ENCODE data around the gene ARID1B.

The ARID1B gene

DNA sequence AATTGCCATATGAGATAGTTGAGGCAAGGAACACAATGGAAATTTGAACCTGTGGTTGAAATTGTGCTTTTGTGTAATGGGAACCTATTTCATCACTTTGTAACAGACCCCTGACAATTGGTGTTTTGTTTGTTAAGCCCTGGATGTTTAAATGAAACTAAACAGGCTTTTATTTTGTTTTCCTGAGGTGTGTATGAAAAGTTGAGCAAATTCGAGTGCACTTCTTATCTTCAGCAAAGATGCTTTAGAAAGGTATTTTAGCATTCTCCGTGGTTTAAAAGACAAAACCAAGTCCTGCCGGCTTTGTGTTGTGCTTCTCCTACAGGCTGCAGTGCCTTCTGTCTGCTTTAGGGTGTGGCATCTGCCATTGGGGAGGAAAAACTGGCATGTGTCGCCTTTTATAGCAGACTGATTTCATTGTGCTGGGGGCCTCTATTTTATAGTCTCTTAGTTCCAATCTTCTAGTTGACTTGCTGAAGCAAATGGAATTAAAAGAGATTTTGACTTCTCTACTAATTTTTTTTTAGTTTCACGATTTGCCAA is 2.2 kb upstream of the ARID1B start:
- no peak for DNase-seq

DNA sequence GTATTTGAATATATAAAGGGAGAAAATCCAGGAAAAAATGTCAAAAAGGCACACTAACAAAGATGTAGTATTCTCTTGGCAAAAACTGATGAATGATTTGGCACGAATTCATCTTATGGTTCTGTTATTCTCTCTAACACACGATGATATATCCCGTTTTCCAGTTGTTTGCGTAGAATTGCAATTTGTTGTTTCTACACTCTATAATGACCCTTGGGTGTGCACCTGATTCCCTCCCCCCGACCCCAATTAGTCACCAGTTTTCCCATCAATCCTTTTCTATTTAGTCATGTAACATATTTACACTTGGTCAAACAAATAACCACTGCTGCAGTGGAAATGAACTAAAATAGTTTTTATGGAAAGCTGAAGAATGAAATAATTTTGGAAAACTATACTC is 1.5 kb upstream of the ARID1B start:
- no peak for DNase-seq

DNA sequence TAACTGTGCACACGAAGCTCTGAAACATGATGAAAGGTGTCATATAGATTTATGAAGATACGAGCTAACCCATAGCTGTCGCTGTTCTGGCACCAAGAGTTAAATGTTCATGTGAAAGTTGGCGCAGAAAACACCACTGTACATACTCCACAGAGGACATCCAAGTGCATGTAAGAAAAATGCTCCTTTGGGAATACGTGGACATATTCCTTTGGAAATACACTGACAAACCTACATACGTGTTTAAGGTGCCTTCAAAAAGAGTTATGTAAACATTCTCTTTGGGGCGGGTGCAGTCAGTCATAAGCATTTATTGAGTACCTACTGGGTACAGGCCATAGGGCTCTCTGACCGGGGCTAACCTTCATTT is 723 bp upstream of the ARID1B start:
- DNase-seq = peak in 4 of 6 experiments; percentile 5 to 68 (median 48)

DNA sequence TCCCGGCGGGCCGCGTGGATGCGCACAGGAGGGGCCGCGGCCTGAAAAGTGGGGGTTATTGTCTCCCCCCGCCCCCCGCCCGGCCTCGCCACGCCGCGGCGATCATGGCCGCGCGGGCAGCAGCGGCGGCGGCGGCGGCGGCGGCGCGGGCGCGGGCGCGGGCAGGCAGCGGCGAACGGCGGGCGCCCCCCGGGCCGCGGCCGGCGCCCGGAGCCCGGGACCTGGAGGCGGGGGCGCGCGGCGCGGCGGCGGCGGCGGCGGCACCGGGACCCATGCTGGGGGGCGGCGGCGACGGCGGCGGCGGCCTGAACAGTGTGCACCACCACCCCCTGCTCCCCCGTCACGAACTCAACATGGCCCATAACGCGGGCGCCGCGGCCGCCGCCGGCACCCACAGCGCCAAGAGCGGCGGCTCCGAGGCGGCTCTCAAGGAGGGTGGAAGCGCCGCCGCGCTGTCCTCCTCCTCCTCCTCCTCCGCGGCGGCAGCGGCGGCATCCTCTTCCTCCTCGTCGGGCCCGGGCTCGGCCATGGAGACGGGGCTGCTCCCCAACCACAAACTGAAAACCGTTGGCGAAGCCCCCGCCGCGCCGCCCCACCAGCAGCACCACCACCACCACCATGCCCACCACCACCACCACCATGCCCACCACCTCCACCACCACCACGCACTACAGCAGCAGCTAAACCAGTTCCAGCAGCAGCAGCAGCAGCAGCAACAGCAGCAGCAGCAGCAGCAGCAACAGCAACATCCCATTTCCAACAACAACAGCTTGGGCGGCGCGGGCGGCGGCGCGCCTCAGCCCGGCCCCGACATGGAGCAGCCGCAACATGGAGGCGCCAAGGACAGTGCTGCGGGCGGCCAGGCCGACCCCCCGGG is 637 bp downstream of the ARID1B start:
- peak; percentile 56 to 90 (median 74) for DNase-seq

DNA sequence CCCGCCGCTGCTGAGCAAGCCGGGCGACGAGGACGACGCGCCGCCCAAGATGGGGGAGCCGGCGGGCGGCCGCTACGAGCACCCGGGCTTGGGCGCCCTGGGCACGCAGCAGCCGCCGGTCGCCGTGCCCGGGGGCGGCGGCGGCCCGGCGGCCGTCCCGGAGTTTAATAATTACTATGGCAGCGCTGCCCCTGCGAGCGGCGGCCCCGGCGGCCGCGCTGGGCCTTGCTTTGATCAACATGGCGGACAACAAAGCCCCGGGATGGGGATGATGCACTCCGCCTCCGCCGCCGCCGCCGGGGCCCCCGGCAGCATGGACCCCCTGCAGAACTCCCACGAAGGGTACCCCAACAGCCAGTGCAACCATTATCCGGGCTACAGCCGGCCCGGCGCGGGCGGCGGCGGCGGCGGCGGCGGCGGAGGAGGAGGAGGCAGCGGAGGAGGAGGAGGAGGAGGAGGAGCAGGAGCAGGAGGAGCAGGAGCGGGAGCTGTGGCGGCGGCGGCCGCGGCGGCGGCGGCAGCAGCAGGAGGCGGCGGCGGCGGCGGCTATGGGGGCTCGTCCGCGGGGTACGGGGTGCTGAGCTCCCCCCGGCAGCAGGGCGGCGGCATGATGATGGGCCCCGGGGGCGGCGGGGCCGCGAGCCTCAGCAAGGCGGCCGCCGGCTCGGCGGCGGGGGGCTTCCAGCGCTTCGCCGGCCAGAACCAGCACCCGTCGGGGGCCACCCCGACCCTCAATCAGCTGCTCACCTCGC is 1.5 kb downstream of the ARID1B start:
- DNase-seq = peak; percentile 33 to 73 (median 54)

DNA sequence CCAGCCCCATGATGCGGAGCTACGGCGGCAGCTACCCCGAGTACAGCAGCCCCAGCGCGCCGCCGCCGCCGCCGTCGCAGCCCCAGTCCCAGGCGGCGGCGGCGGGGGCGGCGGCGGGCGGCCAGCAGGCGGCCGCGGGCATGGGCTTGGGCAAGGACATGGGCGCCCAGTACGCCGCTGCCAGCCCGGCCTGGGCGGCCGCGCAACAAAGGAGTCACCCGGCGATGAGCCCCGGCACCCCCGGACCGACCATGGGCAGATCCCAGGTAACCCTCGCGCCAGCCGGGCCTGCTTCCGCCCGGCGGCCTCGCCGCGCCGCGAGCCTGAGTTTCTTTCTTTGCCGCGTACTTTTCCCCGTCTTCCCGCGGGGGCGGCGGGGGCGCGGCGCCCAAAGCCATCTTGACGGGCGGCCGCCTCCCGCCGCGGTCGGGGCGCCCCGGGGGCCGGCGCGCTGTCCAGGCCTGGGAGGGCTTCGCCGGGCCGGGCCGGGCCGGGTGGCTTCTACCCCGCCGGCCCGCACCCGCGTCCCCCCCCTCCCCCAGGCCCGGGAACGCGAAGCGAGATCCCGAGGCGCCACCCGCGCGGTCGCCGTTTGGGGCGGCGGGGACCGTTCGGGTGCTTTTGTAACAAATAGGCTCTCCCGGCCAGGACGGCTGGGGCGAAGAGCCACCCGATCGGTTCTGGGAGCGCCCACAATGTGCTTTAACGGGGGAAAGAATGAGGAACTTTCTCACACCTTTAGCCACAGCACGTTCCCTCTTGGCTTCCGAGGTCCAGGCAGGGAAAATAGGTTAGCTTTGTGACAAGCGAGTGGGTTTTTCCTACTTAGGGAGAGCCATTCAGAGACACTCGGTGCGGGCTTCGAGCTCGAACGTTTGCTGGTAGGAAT is 2.3 kb downstream of the ARID1B start:
- peak; percentile 25 to 65 (median 58) for DNase-seq

DNA sequence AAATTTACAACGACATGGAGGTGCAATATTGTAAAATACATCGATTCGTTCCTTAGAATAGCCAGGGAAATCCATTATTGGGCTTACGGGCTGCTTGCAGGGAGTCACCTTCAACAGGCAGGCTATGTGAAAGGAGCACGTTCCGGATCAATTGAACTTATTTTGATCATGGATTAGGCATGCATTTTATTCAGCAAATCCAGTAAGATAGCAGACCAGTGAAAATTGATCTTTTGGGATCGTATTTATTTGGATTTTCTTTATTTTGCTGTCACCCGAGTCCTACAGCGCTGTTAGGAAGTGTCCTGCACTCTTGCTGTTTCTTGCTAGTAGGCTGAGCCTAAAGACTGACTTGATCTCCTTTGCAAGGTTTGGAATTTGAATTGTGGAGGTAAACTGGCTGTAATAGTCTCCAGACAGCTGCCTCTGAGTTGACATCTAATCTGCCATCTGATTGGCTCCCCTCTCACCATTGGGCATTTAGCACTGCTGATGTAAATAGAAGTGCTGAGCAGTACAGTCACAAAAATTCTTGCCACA is 3.0 kb downstream of the ARID1B start:
- peak in 5 of 6 experiments; percentile 29 to 65 (median 58) for DNase-seq

DNA sequence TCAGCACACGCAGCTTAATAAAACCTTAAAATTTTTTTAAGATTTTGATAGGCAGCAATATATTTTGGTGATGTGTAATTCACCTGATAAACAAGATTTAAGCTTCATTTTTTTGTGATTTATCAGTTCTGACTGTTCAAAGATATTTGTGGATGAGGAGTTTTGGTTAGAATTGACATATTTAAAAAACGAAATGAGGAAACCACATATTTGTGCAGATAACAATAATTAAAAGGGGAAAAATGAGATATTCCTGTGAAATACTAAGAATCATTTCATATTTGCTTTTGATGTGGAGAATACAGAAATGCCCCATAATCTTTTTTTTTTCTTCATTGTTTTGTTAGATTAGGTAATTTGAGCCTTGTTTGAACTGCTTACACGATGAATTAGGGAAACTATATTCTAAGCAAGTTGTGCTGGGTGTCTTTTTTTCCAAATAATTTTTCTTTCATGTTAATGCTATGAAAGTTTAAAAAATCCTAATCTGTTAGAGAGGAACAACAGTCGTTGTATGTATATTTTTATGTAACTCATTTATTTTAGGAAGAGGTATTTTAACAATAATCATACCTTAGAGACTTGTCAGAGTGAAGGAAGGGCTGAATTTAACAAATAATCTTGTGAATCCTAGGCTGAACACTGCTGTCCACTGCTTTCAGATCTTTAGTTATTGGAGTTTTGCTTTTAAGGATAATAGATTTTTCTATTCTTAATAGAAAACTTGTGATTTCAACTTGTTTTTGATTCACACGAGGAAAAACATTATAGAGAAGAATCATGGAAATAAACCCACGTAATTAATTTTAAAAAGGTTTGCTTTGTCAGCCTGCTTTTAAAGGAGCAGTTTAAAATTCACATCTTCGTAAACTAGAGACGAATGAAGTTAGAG is 4.0 kb downstream of the ARID1B start:
- DNase-seq = peak in 1 of 6 experiments; percentile 11

GRCh38 chr6:156781861-156782631 is 4.9 kb downstream of the ARID1B start:
- peak in 1 of 6 experiments; percentile 18 for DNase-seq

DNA sequence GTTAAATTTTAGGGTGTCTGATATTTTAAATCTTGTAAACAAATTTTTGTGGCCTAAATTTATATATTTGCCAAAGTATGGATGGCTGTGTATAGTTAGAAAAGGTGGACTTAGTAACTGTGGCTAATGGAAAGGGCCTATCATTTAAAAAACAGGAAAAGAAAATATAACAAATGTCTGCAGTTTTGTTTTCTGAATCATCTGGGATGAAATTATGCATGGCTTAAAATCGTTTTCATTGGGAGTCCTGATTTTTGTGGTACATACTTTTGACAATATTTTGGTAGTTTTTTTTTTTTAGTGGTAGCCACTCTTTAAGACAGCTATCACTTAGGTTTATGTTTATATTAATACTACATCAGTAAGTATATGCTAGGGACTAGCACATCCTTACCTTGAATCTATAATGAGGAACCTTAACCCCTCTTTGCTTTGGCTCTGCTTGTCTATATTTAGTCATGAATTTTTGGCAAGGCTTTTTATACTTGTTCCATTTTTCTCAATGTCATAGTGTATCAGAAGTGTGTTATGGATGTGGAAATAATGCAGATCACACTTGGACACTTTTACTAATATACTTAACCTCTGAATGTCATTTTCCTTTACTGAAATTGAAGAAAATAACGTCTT is 5.6 kb downstream of the ARID1B start:
- DNase-seq = no peak

- no peak for DNase-seq
Observed at GRCh38 chr6:156783958-156784357, 6.8 kb downstream of the ARID1B start.

DNA sequence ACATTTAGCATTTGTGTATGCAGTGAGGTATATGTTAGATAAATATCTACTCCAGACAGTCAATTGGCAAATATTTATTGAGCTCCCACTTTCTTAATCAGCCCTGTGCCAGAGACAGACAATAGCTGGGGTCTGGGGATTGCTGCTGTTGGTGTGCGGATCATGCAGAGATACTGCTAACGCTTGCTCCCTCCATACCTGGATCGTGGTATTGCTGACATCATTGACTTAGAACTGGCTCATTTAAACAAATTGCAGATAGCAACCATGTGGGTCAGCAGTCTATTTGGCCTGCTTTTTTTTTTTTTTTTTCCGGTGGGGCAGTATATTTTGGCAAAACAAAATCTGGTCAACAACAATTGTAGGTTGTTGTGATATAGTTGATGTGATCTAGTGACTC is 9.5 kb downstream of the ARID1B start:
- DNase-seq = no peak

DNA sequence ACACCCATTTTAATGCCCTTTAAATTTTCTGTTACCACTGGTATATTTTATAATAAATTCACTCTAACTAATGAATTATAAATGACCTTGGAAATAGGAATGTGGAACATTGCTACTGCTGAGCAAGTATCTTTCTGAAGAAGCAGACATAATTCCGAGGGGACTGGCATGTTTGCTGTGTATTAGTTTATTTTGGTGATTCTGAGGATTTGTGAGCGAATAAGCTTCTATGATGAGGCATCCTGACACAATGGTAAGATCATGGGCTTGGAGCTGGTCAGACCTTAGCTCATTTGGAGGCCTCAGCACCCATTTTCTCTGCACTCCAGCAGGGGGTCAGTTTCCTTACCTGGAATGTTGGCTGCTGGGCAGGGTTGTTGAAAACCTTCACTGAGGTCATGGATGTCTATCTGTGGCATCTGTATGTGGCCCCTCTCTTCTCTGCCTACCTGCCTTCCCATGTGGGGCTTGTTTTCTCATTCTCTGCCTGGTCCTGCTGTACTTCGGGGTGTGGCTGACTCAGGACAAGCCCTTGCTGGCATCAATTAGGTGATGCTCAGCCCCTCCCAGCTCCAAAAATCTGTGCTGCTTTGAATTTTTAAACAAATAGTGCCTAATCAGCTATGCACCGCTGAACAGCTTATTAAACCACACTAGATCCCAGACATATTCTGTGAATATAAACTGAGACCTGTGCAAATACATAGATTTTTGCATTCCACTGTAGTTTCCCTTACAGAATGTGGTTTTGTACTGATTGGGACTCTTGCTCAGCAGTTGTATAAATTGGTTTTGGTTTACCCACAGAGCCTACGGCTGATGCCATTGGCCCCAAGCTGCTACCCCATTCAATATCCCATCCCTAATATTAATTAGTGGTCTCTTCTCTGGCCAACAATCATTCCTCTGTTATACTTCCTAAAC is 10.7 kb downstream of the ARID1B start:
- no peak for DNase-seq

- DNase-seq = no peak
Observed at GRCh38 chr6:156789081-156789943, 12.1 kb downstream of the ARID1B start.

GRCh38 chr6:156790711-156791319 is 13.6 kb downstream of the ARID1B start:
- no peak for DNase-seq

- peak in 5 of 6 experiments; percentile 16 to 70 (median 47) for DNase-seq
Observed at GRCh38 chr6:156791320-156791850, 14.2 kb downstream of the ARID1B start.

DNA sequence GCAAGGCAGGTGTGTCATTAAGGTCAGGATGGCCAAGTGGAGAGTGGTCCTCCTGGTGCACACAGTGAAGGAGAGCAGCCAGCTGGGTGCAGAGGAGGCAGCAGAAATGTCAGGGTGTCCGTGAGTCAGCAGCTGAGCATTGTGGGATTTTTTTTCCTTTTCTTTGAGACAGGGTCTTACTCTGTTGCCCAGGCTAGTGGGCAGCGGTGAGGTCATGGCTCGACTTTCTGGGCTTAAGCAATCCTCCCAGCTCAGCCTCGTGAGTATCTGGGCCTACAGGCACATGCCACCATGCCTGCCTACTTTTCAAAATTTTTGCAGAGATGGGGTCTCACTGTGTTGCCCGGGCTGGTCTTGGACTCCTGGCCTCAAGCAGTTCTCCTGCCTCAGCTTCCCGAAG is 16.0 kb downstream of the ARID1B start:
- no peak for DNase-seq
